Forelimb muscle (tissue), 1 donor: ENCODE results near the gene NSF. TPM values are rescaled to one million over a fixed set of nuclear protein-coding genes. Genes with fewer than 3 reads are reported as not detected.
"Not testable (repeated sequence)": the region's sequence is repeated elsewhere in the genome, so short reads cannot be mapped to it uniquely, and the experiment has no call there.

Experiments
- DNase-seq: peaks from one replicate; pipeline ENCODE4 v3.0.0-alpha.2; 2013; ENCODE audit warnings: low read depth
- polyA plus RNA-seq: library from polyadenylated mRNA; unstranded; fragments of 120-200 nt; gene quantifications from one replicate; pipeline ENCODE4 v1.2.1, GENCODE V29; 2013; ENCODE audit not compliant: insufficient read length

NSF gene
- polyA plus RNA-seq, 1 donor: 16.9 TPM

- no peak for DNase-seq
Measured at GRCh38 chr17:46756081-46756735, 165.7 kb downstream of the NSF start.

GRCh38 chr17:46756861-46757260, 166.4 kb downstream of the NSF start:
- DNase-seq: no peak

- DNase-seq: not testable (repeated sequence)
Measured at GRCh38 chr17:46757588-46757987, 167.1 kb downstream of the NSF start.

DNA sequence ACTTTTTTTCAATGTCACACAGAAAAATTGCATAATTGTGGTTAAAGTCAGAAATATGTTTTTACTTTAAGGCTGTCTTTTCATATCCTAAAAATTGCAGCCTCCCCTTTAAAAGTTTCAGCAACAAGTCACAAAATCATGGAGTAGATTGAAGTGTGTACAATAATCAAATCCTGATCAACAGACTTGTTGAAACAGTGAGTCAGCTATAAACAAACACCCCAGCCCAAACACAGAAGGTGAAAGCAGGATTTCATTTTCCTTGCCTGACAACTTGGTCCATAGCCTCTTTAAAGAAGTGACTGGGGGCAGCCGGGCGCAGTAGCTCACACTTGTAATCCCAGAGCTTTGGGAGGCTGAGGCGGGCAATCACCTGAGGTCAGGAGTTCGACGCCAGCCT, 168.1 kb downstream of the NSF start:
- no peak for DNase-seq

DNA sequence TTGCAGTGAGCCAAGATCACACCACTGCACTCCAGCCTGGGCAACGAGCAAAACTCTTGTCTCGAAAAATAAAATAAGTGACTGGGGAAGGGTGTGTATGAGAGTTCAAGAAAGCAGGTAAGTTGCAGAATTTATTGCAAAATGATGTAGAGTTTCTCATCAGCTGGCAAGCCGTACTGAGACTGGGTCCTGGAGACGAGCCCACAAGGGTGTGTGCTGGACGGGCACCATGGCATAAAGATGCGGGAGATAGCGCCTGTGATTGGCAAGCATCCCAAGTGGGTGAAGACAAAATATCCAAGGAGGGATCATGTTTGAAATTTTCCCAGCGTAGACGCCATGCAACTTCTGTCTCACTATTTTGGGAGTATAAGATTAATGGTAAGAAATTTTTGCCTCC, 168.7 kb downstream of the NSF start:
- DNase-seq: no peak

- DNase-seq: no peak
Measured at GRCh38 chr17:46763416-46763815, 172.9 kb downstream of the NSF start.

GRCh38 chr17:46764000-46764708, 173.7 kb downstream of the NSF start:
- no peak for DNase-seq

DNA sequence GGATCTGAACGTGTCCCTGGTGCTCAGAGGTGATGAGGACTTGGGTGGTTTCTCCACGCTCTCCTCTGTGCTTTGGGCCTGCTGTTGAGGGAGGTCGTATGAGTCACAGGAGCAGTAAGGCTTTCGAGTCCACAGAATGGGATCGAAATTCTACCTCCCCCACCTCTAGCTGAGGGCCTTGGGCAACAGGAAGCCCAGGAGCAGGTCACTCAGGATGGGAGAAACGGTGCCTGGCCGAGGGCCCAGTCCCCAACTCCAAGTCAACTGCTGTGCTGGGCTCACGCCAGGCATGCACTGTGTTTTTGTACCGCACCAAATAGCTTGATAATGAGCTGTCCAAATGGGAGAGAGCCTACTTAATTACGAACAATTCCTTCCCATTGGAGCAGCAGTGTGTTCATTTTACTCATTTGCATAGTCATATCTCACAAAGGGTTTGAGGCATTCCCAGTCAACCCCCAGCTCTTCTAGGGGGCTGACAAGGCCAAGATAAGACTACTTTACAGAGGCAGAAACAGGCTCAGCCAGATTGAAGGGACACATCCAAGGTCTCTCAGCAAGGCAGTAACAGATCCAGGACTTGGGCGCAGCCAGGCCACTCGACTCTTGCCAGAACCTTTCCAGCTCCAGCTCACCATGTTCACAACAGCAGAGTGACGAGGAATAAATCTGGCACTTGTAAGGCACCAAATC, 174.4 kb downstream of the NSF start:
- no peak for DNase-seq

DNA sequence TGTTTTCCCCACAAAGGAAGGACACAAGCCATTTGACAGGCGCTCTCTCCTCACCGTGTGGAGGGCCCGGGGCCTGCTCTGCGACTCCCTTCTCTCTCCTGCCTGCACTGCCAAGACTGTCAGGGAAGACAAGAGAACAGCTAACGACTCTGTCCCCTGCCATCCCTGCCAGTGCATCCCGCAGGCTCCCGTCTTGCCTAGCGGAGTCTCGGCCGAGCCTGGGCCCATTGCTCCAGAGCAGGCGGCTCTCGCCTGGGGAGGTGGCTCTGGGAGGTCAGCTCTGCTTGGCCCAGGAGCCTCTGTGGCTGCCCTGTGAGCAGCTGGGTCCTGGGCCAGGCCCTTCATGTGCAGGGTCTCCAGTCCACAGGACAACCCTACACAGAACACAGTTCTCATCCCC, 175.0 kb downstream of the NSF start:
- DNase-seq: no peak

DNA sequence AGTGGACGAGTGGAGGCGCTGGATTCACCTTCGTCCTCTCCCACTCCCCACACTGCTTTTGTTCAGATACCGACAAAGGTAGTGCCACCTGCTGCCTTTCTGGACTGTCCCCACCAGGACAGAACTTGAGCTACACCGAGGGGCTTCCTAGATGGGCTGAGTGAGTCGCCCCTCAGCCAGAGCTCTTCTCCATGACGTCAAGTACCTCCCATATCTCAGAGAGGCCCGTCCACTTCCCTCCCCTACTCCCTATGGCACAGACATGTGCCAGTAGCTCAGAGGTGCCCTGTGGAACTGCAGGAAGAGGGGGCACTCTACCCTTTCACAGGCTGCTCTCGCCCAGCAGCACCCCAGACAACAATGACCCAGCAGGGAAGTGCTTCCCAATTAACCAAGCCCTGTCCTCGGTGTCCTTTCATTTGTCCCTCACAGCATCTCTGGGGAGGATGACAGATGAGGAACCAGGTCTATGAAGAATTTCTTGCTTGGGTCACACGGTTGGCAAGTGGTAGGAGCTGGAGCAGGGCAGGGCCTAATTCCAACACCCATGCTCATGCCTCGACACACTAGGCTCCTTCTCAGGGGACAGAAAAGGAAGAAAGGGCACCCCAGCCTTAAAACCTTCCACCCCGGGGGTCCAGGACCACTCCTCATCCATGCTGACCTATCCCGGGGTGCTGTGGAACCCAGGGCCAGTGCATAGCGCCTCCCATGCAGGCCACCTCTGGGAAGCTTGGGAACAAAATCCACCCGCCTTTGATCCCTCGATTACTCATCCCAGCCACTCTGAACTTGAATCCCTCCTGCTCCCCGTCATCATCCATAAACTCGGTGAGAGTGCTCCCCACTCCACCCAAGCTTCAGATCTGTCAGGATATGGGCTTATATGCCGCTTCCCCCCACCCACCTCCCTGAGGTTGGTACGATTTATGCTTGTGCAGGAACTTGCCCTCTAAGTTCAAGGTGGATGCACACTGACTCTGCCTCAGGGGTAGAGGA, 176.3 kb downstream of the NSF start:
- DNase-seq: no peak

GRCh38 chr17:46768540-46768870, 178.0 kb downstream of the NSF start:
- DNase-seq: no peak

GRCh38 chr17:46768896-46769295, 178.4 kb downstream of the NSF start:
- DNase-seq: not testable (repeated sequence)

DNA sequence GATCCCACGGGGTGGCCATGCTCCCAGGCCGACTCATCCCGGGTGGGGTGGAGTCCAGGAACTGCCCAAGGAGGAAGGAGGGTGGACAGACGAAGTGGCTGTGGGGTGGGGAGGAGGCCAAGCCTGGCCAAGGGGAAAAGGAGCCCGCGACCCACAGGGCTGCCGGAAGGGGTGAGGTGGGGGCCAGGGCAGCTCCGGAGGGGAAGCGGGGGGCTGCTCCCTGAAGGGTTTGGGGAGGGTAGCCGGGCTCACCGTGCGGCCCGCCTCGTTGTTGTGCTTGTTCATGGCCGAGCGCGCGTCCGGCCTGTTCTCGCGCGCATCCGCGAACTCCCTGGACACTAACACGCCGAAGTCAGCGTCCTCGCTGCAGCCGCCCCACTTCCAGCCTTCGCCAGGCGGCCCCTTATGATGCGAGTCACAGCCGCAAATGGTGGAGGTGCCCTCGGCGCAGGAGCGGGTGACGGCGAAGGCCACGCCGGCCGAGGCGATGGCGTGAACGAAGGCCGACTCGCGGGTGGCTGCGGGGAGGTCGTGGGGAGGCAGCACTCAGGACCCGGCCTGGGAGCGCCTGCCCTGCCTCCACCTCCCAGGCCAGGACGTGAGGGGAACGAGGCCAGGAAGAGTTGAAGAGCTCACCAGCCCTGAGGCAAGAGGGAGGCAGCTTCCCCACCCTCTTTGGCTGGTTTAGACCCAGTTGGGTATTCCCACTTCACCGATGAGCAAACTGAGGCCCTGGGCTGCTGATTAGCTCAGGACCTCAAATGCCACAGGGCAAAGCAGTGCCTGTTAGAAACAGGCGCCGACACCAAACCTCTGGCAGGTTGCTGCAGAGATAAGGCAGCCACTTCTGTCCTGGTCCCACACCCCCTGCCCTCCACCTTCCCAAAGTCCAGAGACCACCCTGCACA, 179.3 kb downstream of the NSF start:
- no peak for DNase-seq

GRCh38 chr17:46770439-46770817, 180.0 kb downstream of the NSF start:
- DNase-seq: no peak

DNA sequence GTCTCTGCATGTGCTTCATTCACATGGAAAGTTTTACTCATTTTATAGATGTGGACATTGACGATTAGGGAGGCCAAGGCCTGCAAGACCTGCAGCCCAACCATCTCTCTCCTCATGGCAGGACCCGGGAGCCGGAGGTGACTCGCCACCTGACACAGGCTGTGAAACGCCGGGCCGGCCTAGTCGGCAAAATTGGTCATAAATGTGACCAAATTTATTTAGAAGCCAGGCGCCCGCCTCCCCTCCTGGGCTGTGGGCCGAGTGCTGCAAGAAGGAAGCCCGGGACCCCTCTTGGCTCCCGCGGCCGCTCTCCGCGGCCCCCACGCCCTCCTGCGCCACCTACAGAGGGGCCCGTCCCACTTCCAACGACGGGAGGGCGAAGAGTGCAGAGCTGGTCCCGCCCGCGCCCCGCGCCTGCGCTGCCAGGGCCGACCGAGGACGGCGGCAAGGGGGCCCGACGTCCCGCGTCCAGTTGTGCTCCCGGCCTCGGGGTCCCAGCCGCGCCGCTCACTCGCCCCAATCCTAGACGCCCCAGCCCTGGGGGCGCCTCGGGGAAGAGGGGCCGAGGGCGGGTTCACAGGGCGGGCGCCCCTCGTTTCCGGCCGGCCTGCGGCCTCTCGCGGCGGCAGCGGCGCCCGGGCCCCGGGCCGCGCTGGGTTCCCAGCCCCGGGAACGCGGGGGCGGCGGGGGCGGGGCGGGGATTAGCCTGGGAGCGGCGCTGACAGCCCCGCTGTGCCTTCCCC, 180.5 kb downstream of the NSF start:
- no peak for DNase-seq

- DNase-seq: no peak
Measured at GRCh38 chr17:46771561-46772474, 181.3 kb downstream of the NSF start.

GRCh38 chr17:46772475-46773220, 182.2 kb downstream of the NSF start:
- no peak for DNase-seq

GRCh38 chr17:46773221-46773605, 182.7 kb downstream of the NSF start:
- DNase-seq: no peak
